Measurements from ENCODE around the gene DEPDC1. TPM values are rescaled to one million over a fixed set of nuclear protein-coding genes. Genes with fewer than 3 reads are reported as not detected.

DEPDC1 gene
- total RNA-seq, 4 donors from 2014 or later = 0.19 to 0.96 TPM; not detected in 2

DNA sequence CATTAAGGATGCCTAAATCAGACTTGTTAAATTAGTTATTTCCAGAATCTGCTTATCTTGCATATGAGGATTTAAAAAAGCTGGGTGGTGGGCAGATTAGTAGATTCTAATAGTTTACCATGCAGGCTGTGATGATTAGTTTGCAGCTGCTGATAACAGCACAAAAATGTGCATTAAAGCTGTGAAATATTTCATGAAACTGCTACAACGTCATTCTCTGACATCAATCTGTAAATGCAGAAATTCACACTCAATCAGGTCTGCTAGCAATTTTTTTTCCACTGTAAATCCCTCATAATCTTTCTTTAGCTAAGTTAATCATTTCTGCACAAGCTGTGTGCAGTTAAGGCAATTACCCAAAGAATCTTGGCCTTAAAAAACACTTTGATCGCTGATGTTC is 37.8 kb downstream of the DEPDC1 start:
- no peak for DNase-seq (ENCODE audit: low spot score)
- TF ChIP-seq CTCF (IDR thresholded peaks at IDR 0.05) = no peak
- no peak for ATAC-seq (ENCODE audit: low FRiP score)

DNA sequence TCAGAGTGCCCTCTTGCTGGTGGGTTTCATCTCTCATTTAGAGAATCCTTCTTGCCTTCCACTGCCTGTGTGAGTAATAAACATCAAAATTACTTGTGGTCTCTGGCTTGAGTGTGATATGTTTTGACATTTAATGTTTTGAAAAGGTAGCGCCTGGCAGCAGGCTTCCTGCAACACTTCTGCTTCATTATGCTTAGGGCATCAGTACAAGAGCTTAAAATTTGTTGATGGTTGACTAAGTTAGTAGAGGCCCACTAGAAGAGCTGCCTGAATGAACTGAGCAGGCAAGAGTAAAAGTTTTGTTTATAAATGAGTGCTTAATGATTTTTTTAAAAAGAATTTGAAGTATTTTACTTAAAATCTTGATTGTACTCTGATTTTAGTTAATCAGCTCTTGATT is 40.7 kb downstream of the DEPDC1 start:
- no peak for TF ChIP-seq CTCF (IDR thresholded peaks at IDR 0.05)
- no peak for DNase-seq (ENCODE audit: low spot score)
- no peak for ATAC-seq (ENCODE audit: low FRiP score)

DNA sequence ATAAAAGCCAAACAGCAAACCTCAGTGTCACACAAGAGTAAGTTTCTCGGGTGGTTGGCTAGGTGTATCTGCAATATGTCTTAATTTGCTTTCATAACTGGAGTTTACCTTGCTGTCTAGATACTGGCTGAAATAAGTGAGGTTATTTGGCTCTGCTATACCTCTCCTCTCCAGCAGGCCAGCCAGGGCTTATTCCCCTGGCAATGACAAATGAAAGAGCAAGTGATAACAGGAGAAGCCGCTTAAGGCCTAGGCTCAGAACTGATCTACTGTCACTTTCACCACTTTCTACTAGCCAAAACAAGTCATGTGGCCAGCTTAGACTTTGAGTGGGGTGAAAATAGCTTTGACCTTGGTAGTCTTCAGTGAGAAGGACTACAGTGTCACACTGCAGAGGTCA is 42.3 kb downstream of the DEPDC1 start:
- DNase-seq (ENCODE audit: low spot score) (no peak), ATAC-seq (ENCODE audit: low FRiP score) (no peak)
- TF ChIP-seq CTCF (IDR thresholded peaks at IDR 0.05) = no peak

- ATAC-seq (ENCODE audit: low FRiP score) (no peak), DNase-seq (ENCODE audit: low spot score) (no peak)
- TF ChIP-seq CTCF (IDR thresholded peaks at IDR 0.05) = no peak
These were observed 43.7 kb downstream of the DEPDC1 start for GRCh38 chr1:68453060-68453670.

DNA sequence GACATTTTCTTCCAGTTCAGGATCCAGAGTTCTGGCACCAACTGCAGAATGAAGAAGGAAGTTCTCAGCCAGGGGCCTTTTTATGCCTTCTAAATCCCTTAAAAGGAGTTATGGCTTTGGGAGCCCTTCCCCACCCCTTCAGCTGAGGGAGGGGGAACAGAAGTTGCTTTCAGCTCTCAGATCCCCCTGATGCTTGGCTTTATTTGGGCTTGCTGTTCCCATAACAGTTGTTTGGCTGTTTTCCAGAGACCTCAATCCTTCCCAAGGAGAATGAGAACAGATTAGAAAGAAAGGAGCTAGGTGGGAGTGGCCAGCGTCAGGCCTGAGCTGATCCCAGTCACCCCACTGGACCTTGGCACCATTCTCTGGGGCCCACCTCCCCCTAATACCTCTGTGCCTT is 47.0 kb downstream of the DEPDC1 start, which contains the start of gene RPE65:
Gene RPE65, minus strand, starts transcription at position 54 of the 400 bp plus-strand sequence. Its CDS starts 49 bp downstream, at position 5.
- TF ChIP-seq CTCF (IDR thresholded peaks at IDR 0.05) = no peak
- ATAC-seq (ENCODE audit: low FRiP score) = no peak
- no peak for DNase-seq (ENCODE audit: low spot score)

GRCh38 chr1:68448365-68448764 is 48.5 kb downstream of the DEPDC1 start:
- no peak for ATAC-seq (ENCODE audit: low FRiP score)
- DNase-seq (ENCODE audit: low spot score) = no peak
- TF ChIP-seq CTCF (IDR thresholded peaks at IDR 0.05) = no peak

DNA sequence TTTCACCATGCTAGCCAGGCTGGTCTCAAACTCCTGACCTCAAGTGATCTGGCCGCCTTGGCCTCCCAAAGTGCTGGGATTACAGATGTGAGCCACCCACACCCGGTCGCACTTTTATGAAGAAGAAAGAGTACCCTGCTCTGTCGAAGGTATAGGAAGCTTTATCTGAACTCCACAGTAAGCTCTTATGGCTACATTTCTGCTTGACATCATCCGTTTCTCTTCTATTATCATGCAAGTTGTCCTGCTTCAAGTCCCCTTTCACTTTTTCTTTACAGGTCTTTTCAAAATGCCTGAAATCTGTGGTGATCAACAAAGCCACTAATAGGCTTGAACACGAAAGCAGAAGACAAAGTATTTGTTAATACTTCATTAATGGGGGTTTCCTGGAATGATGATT is 51.2 kb downstream of the DEPDC1 start:
- ATAC-seq (ENCODE audit: low FRiP score) (no peak), DNase-seq (ENCODE audit: low spot score) (no peak)
- TF ChIP-seq CTCF (IDR thresholded peaks at IDR 0.05) = no peak
